GM19023 (cell line): ENCODE results near the gene SMIM21.

Source experiments
- ATAC-seq: cut with Tn5 transposase; IDR thresholded peaks from one replicate; pipeline ENCODE4 v1.9.1; 2021; ENCODE audit warnings: mild to moderate bottlenecking, moderate library complexity; ENCODE audit not compliant: unreplicated experiment

Gene SMIM21

GRCh38 chr18:75427603-75428002, at the start of gene SMIM21:
Gene SMIM21, minus strand, starts transcription at chr18:75427703. Its CDS starts 140 bp downstream, at chr18:75427563.
- no peak for ATAC-seq

- ATAC-seq, result no peak
Measured at GRCh38 chr18:75475228-75475627, 47.7 kb upstream of the SMIM21 start.

GRCh38 chr18:75474332-75474731, 46.8 kb upstream of the SMIM21 start:
- no peak for ATAC-seq

GRCh38 chr18:75473316-75473715, 45.8 kb upstream of the SMIM21 start:
- ATAC-seq, result no peak

GRCh38 chr18:75472906-75473305, 45.4 kb upstream of the SMIM21 start:
- no peak for ATAC-seq

GRCh38 chr18:75472396-75472795, 44.9 kb upstream of the SMIM21 start:
- no peak for ATAC-seq

GRCh38 chr18:75471850-75472249, 44.3 kb upstream of the SMIM21 start:
- no peak for ATAC-seq

- no peak for ATAC-seq
Measured at GRCh38 chr18:75467851-75468250, 40.3 kb upstream of the SMIM21 start.

GRCh38 chr18:75467281-75467795, 39.8 kb upstream of the SMIM21 start:
- ATAC-seq, result no peak

GRCh38 chr18:75464356-75464755, 36.9 kb upstream of the SMIM21 start:
- no peak for ATAC-seq

- no peak for ATAC-seq
Measured at GRCh38 chr18:75462178-75462832, 34.8 kb upstream of the SMIM21 start.

- no peak for ATAC-seq
Measured at GRCh38 chr18:75456199-75456631, 28.7 kb upstream of the SMIM21 start.

- ATAC-seq, result no peak
Measured at GRCh38 chr18:75455249-75456198, 28.0 kb upstream of the SMIM21 start.

GRCh38 chr18:75454022-75454795, 26.7 kb upstream of the SMIM21 start:
- no peak for ATAC-seq

GRCh38 chr18:75450906-75451305, 23.4 kb upstream of the SMIM21 start:
- no peak for ATAC-seq

- no peak for ATAC-seq
Measured at GRCh38 chr18:75441896-75442295, 14.4 kb upstream of the SMIM21 start.

GRCh38 chr18:75439348-75439747, 11.8 kb upstream of the SMIM21 start:
- ATAC-seq, result no peak

GRCh38 chr18:75438891-75439290, 11.4 kb upstream of the SMIM21 start:
- ATAC-seq, result no peak

GRCh38 chr18:75437979-75438378, 10.5 kb upstream of the SMIM21 start:
- ATAC-seq, result no peak

- no peak for ATAC-seq
Measured at GRCh38 chr18:75433098-75433497, 5.6 kb upstream of the SMIM21 start.

- ATAC-seq, result no peak
Measured at GRCh38 chr18:75429975-75430374, 2.5 kb upstream of the SMIM21 start.
